Left lung (tissue), 10 donors: ENCODE measurements around the gene HERC3. TPM values are rescaled to one million over a fixed set of nuclear protein-coding genes. Genes with fewer than 3 reads are reported as not detected.
A peak's percentile ranks its signal among the peaks of the same experiment; 100 is the strongest.

Source experiments
- ATAC-seq: fragments of 200-7000 bp; cut with Tn5 transposase; one replicate; pipeline ENCODE4 v1.9.1; 2020; ENCODE audit warnings: moderate library complexity
- DNase-seq, 4 donors: peaks; one replicate each; pipeline ENCODE4 v3.0.0-alpha.2; 2013 to 2020
- H3K27ac ChIP-seq, 2 donors: fragments of 200-600 bp; sonication (generic) in 1 of 2; one replicate each; pipeline versions ENCODE4 v1.5.0 to v1.8.0; 2020 to 2021
- H3K27me3 ChIP-seq, 2 donors: fragments of 200-600 bp; sonication (generic) in 1 of 2; one replicate each; pipeline versions ENCODE4 v1.5.0 to v1.8.0; 2020 to 2021
- H3K36me3 ChIP-seq, 2 donors: fragments of 200-600 bp; sonication (generic) in 1 of 2; one replicate each; pipeline versions ENCODE4 v1.5.0 to v1.8.0; 2020 to 2021
- H3K4me1 ChIP-seq, 2 donors: fragments of 200-600 bp; one replicate each; pipeline ENCODE4 v1.8.0; 2021
- H3K4me3 ChIP-seq, 2 donors: fragments of 200-600 bp; sonication (generic) in 1 of 2; one replicate each; pipeline versions ENCODE4 v1.5.0 to v1.8.0; 2020 to 2021; ENCODE audit warnings: mild to moderate bottlenecking in 1 of 2
- H3K9me3 ChIP-seq, 2 donors: fragments of 200-600 bp; sonication (generic) in 1 of 2; one replicate each; pipeline versions ENCODE4 v1.5.0 to v1.8.0; 2020 to 2021
- intact Hi-C, 2 donors: fragments of 100-400 bp; cut with DNase I; formaldehyde crosslinking; loops; one replicate each; pipeline versions ENCODE4 v1.11.2 to v1.14.2; 2022
- polyA plus RNA-seq, 6 donors: library from polyadenylated mRNA; unstranded; fragments of 120-200 nt; gene quantifications; one replicate each; pipeline ENCODE4 v1.2.1, GENCODE V29; 2013; ENCODE audit not compliant: insufficient read length in 6 of 6
- total RNA-seq, 2 donors: library from RNA; stranded (reverse); fragmentation: NEBNext Ultra II Directional; extraction: Animal tissue kit (Norgen Biotek cat#: 25700); gene quantifications; one replicate each; pipeline ENCODE4 v1.2.1, GENCODE V29; 2021
- TF ChIP-seq, protein P1 (sequence below), 2 donors: fragments of 200-600 bp; sonication (generic) in 1 of 2; IDR thresholded peaks; one replicate each; pipeline versions ENCODE4 v1.5.0 to v1.8.0; 2021; ENCODE audit warnings: antibody characterized with exemption in 2 of 2
- donor health status: DM: no; HTN: yes; CAD: no.
- donor health status: DM: no; HTN: no; CAD: no.

Gene HERC3
- total and polyA plus RNA-seq, 8 donors: 17.1 to 43.8 (median 22.2) TPM

GRCh38 chr4:88614058-88614457 lies 21.8 kb downstream of the HERC3 start:
- Histone ChIP-seq H3K9me3 (no peaks in the 10 kb centered on the region), H3K36me3 (no peaks in the 10 kb centered on the region), H3K4me1 (peaks cover 9 to 51% of the 10 kb centered on the region in 2 donors), H3K27me3 (no peaks in the 10 kb centered on the region), H3K27ac (peak overlapping the region in 1 of 2 donors; percentile 72), H3K4me3 (no peak overlapping the region)
- TF ChIP-seq, protein P1, sequence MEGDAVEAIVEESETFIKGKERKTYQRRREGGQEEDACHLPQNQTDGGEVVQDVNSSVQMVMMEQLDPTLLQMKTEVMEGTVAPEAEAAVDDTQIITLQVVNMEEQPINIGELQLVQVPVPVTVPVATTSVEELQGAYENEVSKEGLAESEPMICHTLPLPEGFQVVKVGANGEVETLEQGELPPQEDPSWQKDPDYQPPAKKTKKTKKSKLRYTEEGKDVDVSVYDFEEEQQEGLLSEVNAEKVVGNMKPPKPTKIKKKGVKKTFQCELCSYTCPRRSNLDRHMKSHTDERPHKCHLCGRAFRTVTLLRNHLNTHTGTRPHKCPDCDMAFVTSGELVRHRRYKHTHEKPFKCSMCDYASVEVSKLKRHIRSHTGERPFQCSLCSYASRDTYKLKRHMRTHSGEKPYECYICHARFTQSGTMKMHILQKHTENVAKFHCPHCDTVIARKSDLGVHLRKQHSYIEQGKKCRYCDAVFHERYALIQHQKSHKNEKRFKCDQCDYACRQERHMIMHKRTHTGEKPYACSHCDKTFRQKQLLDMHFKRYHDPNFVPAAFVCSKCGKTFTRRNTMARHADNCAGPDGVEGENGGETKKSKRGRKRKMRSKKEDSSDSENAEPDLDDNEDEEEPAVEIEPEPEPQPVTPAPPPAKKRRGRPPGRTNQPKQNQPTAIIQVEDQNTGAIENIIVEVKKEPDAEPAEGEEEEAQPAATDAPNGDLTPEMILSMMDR (IDR thresholded peaks at IDR 0.05): no peak
- no peak for DNase-seq
- intact Hi-C loops: no loop called here
- ATAC-seq: no peak

DNA sequence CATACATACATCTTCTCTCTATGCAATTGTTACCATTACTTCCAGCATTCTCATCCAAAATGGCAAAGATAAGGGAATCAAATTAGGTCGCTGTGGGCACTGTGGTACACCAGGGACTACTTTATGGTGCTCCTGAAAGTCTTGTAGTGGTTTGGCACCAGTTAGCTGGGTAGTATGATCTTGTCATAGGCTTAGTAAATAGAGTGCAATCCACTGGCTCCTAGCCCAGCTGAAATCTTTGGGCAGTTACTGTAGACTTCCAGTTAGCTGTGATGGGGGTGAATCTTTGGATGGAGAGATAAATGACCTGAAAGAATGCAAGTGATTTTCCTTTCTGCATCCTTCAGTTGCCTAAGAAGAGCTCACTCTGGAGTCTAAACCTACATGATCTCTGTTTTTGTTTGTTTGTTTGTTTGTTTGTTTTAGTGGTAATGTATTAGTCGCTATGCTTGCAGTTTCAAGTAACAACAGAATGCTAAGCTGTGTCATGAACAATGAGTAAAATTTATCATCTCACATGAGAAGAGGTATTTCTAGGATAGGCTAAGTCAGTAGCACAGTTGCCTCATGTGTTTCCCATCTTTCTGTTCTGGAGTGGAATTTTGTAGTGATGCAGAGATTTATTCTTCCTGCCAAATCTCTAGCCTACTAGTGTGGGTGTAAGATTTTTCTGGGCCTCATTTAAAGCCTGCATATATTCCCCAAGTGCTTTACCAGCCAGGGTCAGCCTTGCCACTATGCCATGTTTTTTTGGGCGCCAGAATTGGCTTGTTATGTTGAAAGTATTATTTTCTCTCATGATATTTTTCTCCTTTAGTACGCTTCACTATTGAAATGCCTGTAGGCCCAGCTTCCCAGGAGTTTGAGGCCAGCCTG lies 24.2 kb downstream of the HERC3 start:
- Histone ChIP-seq H3K4me1 (peaks cover 9 to 36% of the 10 kb centered on the region in 2 donors), H3K27me3 (no peaks in the 10 kb centered on the region), H3K9me3 (no peaks in the 10 kb centered on the region), H3K4me3 (no peak overlapping the region), H3K27ac (no peak overlapping the region), H3K36me3 (no peaks in the 10 kb centered on the region)
- intact Hi-C loops: no loop called here
- TF ChIP-seq, protein P1 (IDR thresholded peaks at IDR 0.05): no peak
- ATAC-seq (no peak), DNase-seq (no peak)

DNA sequence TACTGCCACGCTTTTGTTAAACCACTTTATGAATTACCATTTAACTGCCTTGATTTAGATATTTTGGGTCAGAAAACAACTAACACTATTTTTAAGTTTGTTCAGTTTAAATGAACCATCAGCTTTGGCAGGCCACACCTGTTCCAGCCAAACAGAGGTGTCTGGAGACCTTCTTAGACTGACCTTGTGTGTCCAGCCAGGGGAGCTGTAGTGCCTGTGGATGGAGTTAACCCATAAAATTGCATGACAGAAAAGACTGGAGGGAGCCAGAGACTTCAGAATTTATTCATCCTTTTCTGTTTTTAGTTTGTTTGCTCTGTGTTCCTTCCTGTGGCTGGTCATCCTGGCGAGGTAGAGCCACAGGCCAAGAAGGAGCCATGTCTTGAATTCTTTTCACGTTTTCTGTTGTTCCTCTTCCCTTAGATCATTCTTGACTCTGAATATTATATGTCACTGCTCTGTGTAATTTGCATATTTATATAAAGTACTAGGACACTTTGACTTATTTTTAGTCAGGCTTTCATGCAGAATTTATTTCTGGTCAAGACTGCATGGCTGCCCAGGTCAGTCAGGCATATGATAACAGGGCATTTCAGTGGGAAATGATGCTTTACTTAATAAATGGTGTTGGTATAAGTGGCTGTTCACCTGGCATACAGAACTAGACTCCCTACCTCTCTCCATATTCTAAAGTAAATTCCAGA lies 26.7 kb downstream of the HERC3 start:
- intact Hi-C loops: no loop called here
- peaks cover 0 to 5% of the 10 kb centered on the region in 2 donors for H3K9me3 ChIP-seq
- H3K27ac ChIP-seq: no peak overlapping the region
- ATAC-seq: no peak
- H3K4me3 ChIP-seq: no peak overlapping the region
- TF ChIP-seq, protein P1 (IDR thresholded peaks at IDR 0.05): no peak
- H3K27me3 ChIP-seq: no peaks in the 10 kb centered on the region
- H3K4me1 ChIP-seq: peaks cover 0 to 21% of the 10 kb centered on the region in 2 donors
- DNase-seq: no peak
- peaks cover 0 to 3% of the 10 kb centered on the region in 2 donors for H3K36me3 ChIP-seq

- TF ChIP-seq, protein P1 (IDR thresholded peaks at IDR 0.05): no peak
- no peak overlapping the region for H3K27ac ChIP-seq
- no peak overlapping the region for H3K4me3 ChIP-seq
- peaks cover 0 to 3% of the 10 kb centered on the region in 2 donors for H3K36me3 ChIP-seq
- DNase-seq (no peak), ATAC-seq (no peak)
- peaks cover 0 to 16% of the 10 kb centered on the region in 2 donors for H3K4me1 ChIP-seq
- intact Hi-C loops: no loop called here
- H3K27me3 ChIP-seq: no peaks in the 10 kb centered on the region
- H3K9me3 ChIP-seq: peaks cover 0 to 6% of the 10 kb centered on the region in 2 donors
These were observed 27.7 kb downstream of the HERC3 start for GRCh38 chr4:88619971-88620370.

DNA sequence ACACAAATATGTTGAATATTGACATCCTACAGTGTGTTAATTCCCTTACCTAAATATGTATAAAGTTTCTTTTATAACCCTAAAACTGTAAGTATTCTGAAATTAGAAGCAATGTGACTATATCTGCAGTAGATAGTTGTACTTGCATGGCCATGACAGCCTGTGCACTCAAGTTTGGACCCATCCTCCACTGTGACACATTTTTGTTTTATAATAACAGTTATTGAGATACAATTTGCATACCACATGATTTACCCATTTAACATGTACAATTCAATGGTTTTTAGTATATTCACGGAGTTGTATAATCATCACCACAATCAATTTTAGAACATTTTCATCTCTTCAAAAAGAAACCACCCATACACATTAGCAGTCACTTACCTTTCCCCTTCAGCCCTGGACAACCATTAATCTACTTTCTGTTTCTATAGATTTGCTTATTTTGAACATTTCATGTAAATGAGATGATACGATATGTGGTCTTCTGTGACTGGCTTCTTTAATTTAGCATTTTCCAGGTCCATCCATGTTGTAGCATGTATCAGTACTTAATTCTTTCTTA lies 29.6 kb downstream of the HERC3 start:
- Histone ChIP-seq H3K4me3 (no peak overlapping the region), H3K27ac (no peak overlapping the region), H3K36me3 (peaks cover 0 to 3% of the 10 kb centered on the region in 2 donors), H3K9me3 (peaks cover 0 to 6% of the 10 kb centered on the region in 2 donors), H3K4me1 (peaks cover 0 to 16% of the 10 kb centered on the region in 2 donors), H3K27me3 (no peaks in the 10 kb centered on the region)
- no peak for ATAC-seq
- TF ChIP-seq, protein P1 (IDR thresholded peaks at IDR 0.05): no peak
- DNase-seq: no peak
- intact Hi-C loops: no loop called here
